Breast epithelium (tissue), 4 donors: Measurements from ENCODE around the gene CTDSP1. TPM values are rescaled to one million over a fixed set of nuclear protein-coding genes. Genes with fewer than 3 reads are reported as not detected.

Experiments used
- DNase-seq, 2 donors: peaks; one replicate each; pipeline ENCODE4 v3.0.0-alpha.2; 2019; ENCODE audit warnings: low spot score in 2 of 2
- H3K27ac ChIP-seq, 2 donors: fragments of 200-600 bp; sonication (generic) in 1 of 2; one replicate each; pipeline ENCODE4 v1.5.1; 2016 to 2019; ENCODE audit warnings: mild to moderate bottlenecking in 1 of 2
- H3K27me3 ChIP-seq, 2 donors: fragments of 200-600 bp; sonication (generic) in 1 of 2; one replicate each; pipeline versions ENCODE4 v1.5.1 to v1.6.0; 2017 to 2019; ENCODE audit warnings: control low read depth in 1 of 2, mild to moderate bottlenecking in 1 of 2
- H3K36me3 ChIP-seq: fragments of 200-600 bp; one replicate; pipeline ENCODE4 v1.5.1; 2019
- H3K4me1 ChIP-seq, 2 donors: fragments of 200-600 bp; sonication (generic); one replicate each; pipeline ENCODE4 v1.5.1; 2016 to 2019; ENCODE audit warnings: control low read depth in 1 of 2
- H3K4me3 ChIP-seq, 3 donors: fragments of 200-600 bp; sonication (generic); 1 replicate in 2 of 3; 2 replicates in 1 of 3; pipeline ENCODE4 v1.5.1; 2016 to 2019; ENCODE audit warnings: mild to moderate bottlenecking in 3 of 3, moderate library complexity in 2 of 3
- H3K9me3 ChIP-seq, 2 donors: fragments of 200-600 bp; sonication (generic) in 1 of 2; one replicate each; pipeline ENCODE4 v1.5.1; 2016 to 2019; ENCODE audit warnings: control low read depth in 1 of 2
- POLR2A ChIP-seq: fragments of 450-650 bp; IDR thresholded peaks from one replicate; pipeline ENCODE4 v1.6.1; 2016; ENCODE audit warnings: antibody characterized with exemption, mild to moderate bottlenecking, moderate library complexity
- POLR2AphosphoS5 ChIP-seq, 3 donors: sonication (generic); formaldehyde crosslinking; IDR thresholded peaks; one replicate each; pipeline ENCODE4 v1.6.1; 2017; ENCODE audit warnings: antibody characterized with exemption in 3 of 3
- intact Hi-C: fragments of 100-400 bp; cut with DNase I; formaldehyde crosslinking; loops from one replicate; pipeline ENCODE4 v1.15.1; 2023; ENCODE audit warnings: low total_unique reads
- total RNA-seq, 3 donors: library from RNA; depleted of rRNA; stranded (reverse); fragments of >200 nt; gene quantifications; one replicate each; pipeline ENCODE4 v1.1.0, GENCODE V29; 2016
- TF ChIP-seq, protein P1 (sequence below), 3 donors: fragments of 450-650 bp; IDR thresholded peaks; one replicate each; pipeline ENCODE4 v1.5.1; 2016 to 2017; ENCODE audit warnings: antibody characterized with exemption in 3 of 3, mild to moderate bottlenecking in 3 of 3, moderate library complexity in 3 of 3

Gene CTDSP1
- total RNA-seq, 3 donors from 2014 or later, result 83.9 to 113 (median 95.9) TPM

DNA sequence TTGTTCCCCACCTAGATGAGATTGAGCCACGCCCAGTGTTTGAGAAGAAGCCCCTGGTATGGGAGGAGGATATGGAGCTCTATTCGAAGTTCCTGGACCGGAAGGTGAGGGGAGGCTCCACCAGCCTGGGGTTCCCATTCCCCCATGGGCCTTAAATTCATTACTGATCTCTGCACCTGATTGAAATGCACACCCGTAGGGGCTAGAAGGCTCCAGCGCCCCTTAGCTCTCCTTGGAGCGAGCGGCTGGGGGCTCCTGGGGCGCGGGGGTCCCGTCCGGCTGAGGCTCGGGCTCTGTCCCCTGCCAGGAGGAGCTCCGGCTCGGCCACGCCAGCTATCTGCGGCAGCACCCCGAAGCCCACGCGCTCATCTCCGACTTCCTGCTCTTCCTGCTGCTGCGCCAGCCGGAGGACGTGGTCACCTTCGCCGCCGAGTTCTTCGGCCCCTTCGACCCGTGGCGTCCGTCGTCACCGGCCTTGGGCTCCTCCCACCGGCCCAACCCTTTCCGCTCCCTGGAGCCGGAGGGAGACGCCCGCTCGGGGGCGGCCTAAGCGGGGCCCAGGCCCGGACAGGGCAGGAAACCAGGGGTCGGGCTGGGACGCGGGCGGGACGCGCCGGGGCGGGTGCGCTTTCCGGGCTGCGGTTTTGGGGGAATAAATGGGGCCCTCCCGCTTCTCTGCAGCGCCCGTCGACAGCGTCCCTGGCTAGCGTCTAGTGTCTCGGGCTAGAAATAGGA is 32.1 kb upstream of the CTDSP1 start:
- Histone ChIP-seq H3K27me3 (no peaks in the 10 kb centered on the region), H3K9me3 (peaks cover 0 to 7% of the 10 kb centered on the region in 2 donors), H3K27ac (peak overlapping the region; percentile 93 to 99), H3K36me3 (no peaks in the 10 kb centered on the region), H3K4me3 (peak overlapping the region; percentile 42 to 86 (median 65)), H3K4me1 (no peaks in the 10 kb centered on the region)
- intact Hi-C loops, result no loop called here
- TF ChIP-seq POLR2A (peak; percentile 90), POLR2AphosphoS5 (IDR thresholded peaks at IDR 0.05) (peak; percentile 87 to 94 (median 89))
- TF ChIP-seq, protein P1, sequence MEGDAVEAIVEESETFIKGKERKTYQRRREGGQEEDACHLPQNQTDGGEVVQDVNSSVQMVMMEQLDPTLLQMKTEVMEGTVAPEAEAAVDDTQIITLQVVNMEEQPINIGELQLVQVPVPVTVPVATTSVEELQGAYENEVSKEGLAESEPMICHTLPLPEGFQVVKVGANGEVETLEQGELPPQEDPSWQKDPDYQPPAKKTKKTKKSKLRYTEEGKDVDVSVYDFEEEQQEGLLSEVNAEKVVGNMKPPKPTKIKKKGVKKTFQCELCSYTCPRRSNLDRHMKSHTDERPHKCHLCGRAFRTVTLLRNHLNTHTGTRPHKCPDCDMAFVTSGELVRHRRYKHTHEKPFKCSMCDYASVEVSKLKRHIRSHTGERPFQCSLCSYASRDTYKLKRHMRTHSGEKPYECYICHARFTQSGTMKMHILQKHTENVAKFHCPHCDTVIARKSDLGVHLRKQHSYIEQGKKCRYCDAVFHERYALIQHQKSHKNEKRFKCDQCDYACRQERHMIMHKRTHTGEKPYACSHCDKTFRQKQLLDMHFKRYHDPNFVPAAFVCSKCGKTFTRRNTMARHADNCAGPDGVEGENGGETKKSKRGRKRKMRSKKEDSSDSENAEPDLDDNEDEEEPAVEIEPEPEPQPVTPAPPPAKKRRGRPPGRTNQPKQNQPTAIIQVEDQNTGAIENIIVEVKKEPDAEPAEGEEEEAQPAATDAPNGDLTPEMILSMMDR (IDR thresholded peaks at IDR 0.05), result no peak
- DNase-seq, result peak; percentile 76 to 79

DNA sequence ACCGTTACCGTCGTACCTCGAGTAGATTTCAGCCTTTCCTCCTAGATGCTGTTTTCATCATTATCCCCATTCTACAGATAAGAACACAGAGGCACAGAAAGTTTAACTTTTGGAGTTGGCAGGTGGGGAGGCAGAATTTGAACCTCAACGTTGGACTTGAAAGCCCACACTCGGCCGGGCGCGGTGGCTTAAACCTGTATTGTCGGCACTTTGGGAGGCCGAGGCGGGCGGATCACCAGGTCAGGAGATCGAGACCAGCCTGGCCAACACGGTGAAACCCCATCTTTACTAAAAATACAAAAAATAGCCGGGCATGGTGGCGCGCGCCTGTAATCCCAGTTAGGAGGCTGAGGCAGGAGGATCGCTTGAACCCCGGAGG is 31.5 kb upstream of the CTDSP1 start:
- no peak for DNase-seq
- TF ChIP-seq POLR2A, result no peak
- TF ChIP-seq, protein P1 (IDR thresholded peaks at IDR 0.05), result no peak
- TF ChIP-seq POLR2AphosphoS5 (IDR thresholded peaks at IDR 0.05), result no peak
- intact Hi-C loops, result no loop called here
- H3K4me1 ChIP-seq, result no peaks in the 10 kb centered on the region
- H3K27ac ChIP-seq, result peak overlapping the region; percentile 93 to 99
- peaks cover 0 to 7% of the 10 kb centered on the region in 2 donors for H3K9me3 ChIP-seq
- no peaks in the 10 kb centered on the region for H3K36me3 ChIP-seq
- no peaks in the 10 kb centered on the region for H3K27me3 ChIP-seq
- peak overlapping the region; percentile 42 to 86 (median 65) for H3K4me3 ChIP-seq

DNA sequence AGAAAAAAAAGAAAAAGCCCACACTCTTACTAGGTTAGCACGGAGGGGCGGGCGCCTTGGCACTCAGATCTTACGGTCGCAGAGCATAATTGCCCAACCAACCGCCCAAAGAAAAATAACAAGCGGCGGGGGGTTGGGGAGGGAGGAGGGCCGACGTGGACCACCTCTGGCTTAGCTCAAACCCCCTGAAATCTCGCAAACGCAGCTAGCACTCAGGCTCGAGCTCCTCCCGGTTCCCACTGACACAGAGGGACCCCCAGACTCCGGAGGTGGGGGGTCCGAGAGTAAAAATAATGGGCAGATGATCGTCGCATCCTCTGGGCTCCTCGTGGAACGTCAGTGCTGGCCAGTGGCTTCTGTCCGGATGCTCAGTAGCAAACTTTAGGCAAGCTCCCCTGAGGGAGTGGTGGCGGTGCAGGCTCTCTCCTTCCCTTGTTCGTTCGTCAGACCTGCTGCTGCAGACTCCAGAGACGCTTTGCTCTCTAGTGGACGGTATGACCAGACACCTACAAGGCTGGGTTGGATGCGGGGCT is 31.0 kb upstream of the CTDSP1 start:
- Histone ChIP-seq H3K4me1 (no peaks in the 10 kb centered on the region), H3K4me3 (peak overlapping the region; percentile 42 to 86 (median 65)), H3K27ac (peak overlapping the region; percentile 93 to 99), H3K27me3 (no peaks in the 10 kb centered on the region), H3K36me3 (no peaks in the 10 kb centered on the region), H3K9me3 (peaks cover 0 to 7% of the 10 kb centered on the region in 2 donors)
- TF ChIP-seq POLR2A (no peak), POLR2AphosphoS5 (IDR thresholded peaks at IDR 0.05) (peak in 1 of 3 donors; percentile 25)
- TF ChIP-seq, protein P1 (IDR thresholded peaks at IDR 0.05), result no peak
- DNase-seq, result peak in 1 of 2 donors; percentile 68
- intact Hi-C loops, result no loop called here

DNA sequence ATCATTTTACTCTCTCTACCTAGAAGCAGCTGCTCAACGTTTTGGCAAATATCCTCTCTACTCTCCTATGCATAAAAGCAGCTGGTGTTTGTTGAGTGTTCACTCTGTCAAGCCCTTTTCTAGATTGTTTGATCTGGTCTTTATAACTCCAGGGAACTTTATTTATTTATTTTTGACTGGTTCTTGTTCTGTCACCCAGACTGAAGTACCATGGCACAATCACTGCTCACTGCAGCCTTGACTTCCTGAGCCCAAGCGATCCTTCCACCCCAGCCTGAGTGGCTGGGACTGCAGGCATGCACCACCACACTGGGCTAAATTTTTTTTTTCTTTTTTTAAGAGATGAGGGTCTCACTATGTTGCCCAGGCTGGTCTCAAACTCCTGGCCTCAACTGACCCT is 30.3 kb upstream of the CTDSP1 start:
- H3K4me1 ChIP-seq, result no peaks in the 10 kb centered on the region
- TF ChIP-seq POLR2A (no peak), POLR2AphosphoS5 (IDR thresholded peaks at IDR 0.05) (no peak)
- TF ChIP-seq, protein P1 (IDR thresholded peaks at IDR 0.05), result no peak
- H3K36me3 ChIP-seq, result no peaks in the 10 kb centered on the region
- H3K27ac ChIP-seq, result peak overlapping the region; percentile 93 to 99
- DNase-seq, result no peak
- peaks cover 0 to 7% of the 10 kb centered on the region in 2 donors for H3K9me3 ChIP-seq
- intact Hi-C loops, result no loop called here
- no peak overlapping the region for H3K4me3 ChIP-seq
- no peaks in the 10 kb centered on the region for H3K27me3 ChIP-seq

DNA sequence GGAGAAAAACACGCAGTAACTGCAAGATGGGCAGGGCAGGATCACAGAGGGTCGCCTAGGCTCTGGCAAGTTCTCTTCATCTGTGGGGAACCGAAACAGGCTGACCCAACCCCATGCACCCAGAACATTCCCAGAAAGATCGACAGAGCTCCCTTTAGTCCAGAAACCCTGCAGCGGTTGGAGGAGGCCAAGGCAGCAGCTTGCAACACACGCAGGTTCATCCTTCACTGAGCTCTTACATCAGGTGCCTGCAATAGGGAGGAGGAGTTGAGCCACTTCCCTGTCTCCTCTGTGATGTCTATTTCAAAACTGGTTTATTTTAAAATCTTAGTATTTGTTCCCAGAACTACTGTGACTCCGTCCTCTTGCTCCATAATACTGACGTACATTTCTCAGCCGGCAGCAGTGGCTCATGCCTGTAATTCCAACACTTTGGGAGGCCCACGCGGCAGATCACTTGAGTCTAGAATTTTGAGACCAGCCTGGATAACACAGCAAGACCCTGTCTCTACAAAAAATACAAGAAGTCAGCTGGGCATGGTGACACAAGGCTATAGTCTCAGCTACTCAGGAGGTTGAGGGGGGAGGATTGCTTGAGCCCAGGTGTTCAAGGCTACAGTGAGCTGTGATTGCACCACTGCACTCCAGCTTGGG is 29.1 kb upstream of the CTDSP1 start:
- Histone ChIP-seq H3K9me3 (peaks cover 0 to 7% of the 10 kb centered on the region in 2 donors), H3K4me1 (no peaks in the 10 kb centered on the region), H3K27ac (peak overlapping the region in 1 of 2 donors; percentile 76), H3K27me3 (no peaks in the 10 kb centered on the region), H3K36me3 (no peaks in the 10 kb centered on the region), H3K4me3 (no peak overlapping the region)
- DNase-seq, result no peak
- intact Hi-C loops, result no loop called here
- TF ChIP-seq POLR2AphosphoS5 (IDR thresholded peaks at IDR 0.05), result peak in 1 of 3 donors; percentile 85
- TF ChIP-seq, protein P1 (IDR thresholded peaks at IDR 0.05), result no peak
